ENCODE measurements around the gene GALNTL6.
"Not testable (repeated sequence)": the region's sequence is repeated elsewhere in the genome, so short reads cannot be mapped to it uniquely, and the experiment has no call there.

The GALNTL6 gene

GRCh38 chr4:173037242-173037641 lies 1224.0 kb downstream of the GALNTL6 start:
- H3K27me3 Mint-ChIP-seq (ENCODE audit: low read depth) = peaks cover 12% of the 10 kb centered on the region

GRCh38 chr4:173038192-173038896 lies 1225.1 kb downstream of the GALNTL6 start:
- Mint-ChIP-seq H3K27me3 (ENCODE audit: low read depth) (peaks cover 17% of the 10 kb centered on the region), H3K27ac (no peak overlapping the region)

More at GRCh38 chr4:173037242-173037641, 1224.0 kb downstream of the GALNTL6 start:
- H3K9me3 Mint-ChIP-seq = no peaks in the 10 kb centered on the region
- no peak overlapping the region for H3K27ac Mint-ChIP-seq
- H3K4me3 Mint-ChIP-seq = no peak overlapping the region
- DNase-seq (ENCODE audit: low spot score) = no peak
- H3K4me1 Mint-ChIP-seq (ENCODE audit: low read depth) = no peaks in the 10 kb centered on the region
- no peaks in the 10 kb centered on the region for H3K36me3 Mint-ChIP-seq (ENCODE audit: low read depth)

DNA sequence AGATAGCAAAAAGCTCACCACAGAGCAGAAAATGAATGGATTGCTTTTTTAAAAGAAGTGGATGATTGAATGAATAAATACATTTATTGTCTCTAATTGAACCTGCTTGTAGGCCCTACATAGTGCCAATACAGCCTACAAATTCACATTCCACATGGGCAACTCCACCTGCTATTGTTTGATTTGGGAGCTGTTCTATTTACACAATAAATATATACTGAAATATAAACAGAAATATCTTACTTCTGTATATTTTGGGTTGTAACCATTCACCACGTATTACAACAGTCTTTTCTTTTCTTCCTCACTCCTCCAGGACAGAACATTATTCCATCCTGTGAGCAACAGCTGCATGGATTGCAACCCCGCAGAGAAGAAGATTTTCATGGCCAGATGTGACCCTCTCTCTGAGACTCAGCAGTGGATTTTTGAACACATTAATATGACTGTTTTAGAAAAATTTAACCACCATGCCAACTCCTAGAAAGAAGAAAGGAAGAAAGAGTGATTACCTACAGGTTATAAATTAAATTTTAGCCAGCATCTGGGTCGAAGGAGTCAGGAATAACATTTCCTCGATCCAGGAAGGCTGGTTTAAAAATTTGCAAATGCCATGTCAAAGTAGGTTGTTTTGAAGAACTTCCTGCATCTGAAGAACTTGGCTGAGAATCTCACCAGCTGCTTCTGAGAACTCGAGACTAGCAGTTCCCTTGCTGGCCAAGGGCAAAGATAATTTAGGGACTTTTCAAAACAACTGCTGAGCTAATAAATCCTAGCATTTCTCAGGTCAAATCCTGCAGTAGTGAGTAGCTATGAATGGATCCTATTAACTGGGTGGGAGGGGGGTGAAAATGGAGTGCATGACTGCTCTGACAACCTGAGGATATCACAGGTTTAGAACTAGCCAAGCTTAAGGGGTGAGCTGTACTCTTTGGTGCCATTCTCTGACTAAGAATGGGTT lies 1226.7 kb downstream of the GALNTL6 start:
- no peak overlapping the region for H3K4me3 Mint-ChIP-seq
- DNase-seq (ENCODE audit: low spot score) = no peak
- H3K27me3 Mint-ChIP-seq (ENCODE audit: low read depth) = peaks cover 17% of the 10 kb centered on the region
- H3K9me3 Mint-ChIP-seq = no peaks in the 10 kb centered on the region
- no peaks in the 10 kb centered on the region for H3K36me3 Mint-ChIP-seq (ENCODE audit: low read depth)
- no peaks in the 10 kb centered on the region for H3K4me1 Mint-ChIP-seq (ENCODE audit: low read depth)
- H3K27ac Mint-ChIP-seq = no peak overlapping the region

More at GRCh38 chr4:173038192-173038896, 1225.1 kb downstream of the GALNTL6 start:
- Mint-ChIP-seq H3K4me3 (no peak overlapping the region), H3K4me1 (ENCODE audit: low read depth) (no peaks in the 10 kb centered on the region), H3K9me3 (no peaks in the 10 kb centered on the region), H3K36me3 (ENCODE audit: low read depth) (no peaks in the 10 kb centered on the region)
- no peak for DNase-seq (ENCODE audit: low spot score)

GRCh38 chr4:173041482-173041881 lies 1228.3 kb downstream of the GALNTL6 start:
- Mint-ChIP-seq H3K36me3 (ENCODE audit: low read depth) (no peaks in the 10 kb centered on the region), H3K27ac (no peak overlapping the region), H3K4me3 (no peak overlapping the region), H3K27me3 (ENCODE audit: low read depth) (peaks cover 17% of the 10 kb centered on the region), H3K9me3 (no peaks in the 10 kb centered on the region), H3K4me1 (ENCODE audit: low read depth) (no peaks in the 10 kb centered on the region)
- DNase-seq (ENCODE audit: low spot score) = no peak

DNA sequence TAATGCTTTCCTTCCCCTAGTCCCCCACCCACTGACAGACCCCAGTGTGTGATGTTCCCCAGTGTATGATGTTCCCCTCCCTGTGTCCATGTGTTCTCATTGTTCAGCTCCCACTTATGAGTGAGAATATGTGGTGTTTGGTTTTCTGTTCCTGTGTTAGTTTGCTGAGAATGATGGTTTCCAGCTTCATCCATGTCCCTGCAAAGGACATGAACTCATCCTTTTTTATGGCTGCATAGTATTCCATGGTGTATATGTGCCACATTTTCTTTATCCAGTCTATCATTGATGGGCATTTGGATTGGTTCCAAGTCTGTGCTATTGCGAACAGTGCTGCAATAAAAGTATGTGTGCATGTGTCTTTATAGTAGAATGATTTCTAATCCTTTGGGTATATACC lies 1228.9 kb downstream of the GALNTL6 start:
- not testable (repeated sequence) for H3K4me3 Mint-ChIP-seq; H3K27ac Mint-ChIP-seq; DNase-seq (ENCODE audit: low spot score); H3K36me3 Mint-ChIP-seq (ENCODE audit: low read depth); H3K9me3 Mint-ChIP-seq; H3K4me1 Mint-ChIP-seq (ENCODE audit: low read depth)
- H3K27me3 Mint-ChIP-seq (ENCODE audit: low read depth) = peaks cover 17% of the 10 kb centered on the region

- H3K4me3 Mint-ChIP-seq = no peak overlapping the region
- H3K27ac Mint-ChIP-seq = no peak overlapping the region
- DNase-seq (ENCODE audit: low spot score) = no peak
- peaks cover 13% of the 10 kb centered on the region for H3K27me3 Mint-ChIP-seq (ENCODE audit: low read depth)
- H3K36me3 Mint-ChIP-seq (ENCODE audit: low read depth) = no peaks in the 10 kb centered on the region
- no peaks in the 10 kb centered on the region for H3K4me1 Mint-ChIP-seq (ENCODE audit: low read depth)
- no peaks in the 10 kb centered on the region for H3K9me3 Mint-ChIP-seq
Observed at GRCh38 chr4:173044340-173044739, 1231.1 kb downstream of the GALNTL6 start.

DNA sequence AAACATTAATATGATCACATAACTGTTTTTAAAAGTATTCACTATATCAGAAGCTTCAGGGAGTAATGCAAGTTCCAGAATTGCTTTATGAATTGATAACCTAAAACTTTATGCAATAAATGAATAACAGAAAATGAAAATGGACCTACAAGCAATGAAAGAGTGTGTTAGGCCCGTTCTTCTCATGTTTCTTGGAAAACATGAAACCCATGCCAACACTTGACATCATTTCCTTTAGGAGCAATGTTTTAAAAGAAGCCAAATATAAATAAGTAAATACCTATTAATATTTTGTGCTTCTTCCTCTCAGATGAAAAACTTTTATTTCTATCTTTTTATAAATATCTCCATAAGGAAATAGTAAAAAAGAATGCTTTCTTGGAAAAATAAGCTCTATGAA lies 1232.4 kb downstream of the GALNTL6 start:
- peaks cover 11% of the 10 kb centered on the region for H3K27me3 Mint-ChIP-seq (ENCODE audit: low read depth)
- no peak overlapping the region for H3K27ac Mint-ChIP-seq
- DNase-seq (ENCODE audit: low spot score) = no peak
- no peaks in the 10 kb centered on the region for H3K9me3 Mint-ChIP-seq
- no peaks in the 10 kb centered on the region for H3K36me3 Mint-ChIP-seq (ENCODE audit: low read depth)
- H3K4me3 Mint-ChIP-seq = no peak overlapping the region
- no peaks in the 10 kb centered on the region for H3K4me1 Mint-ChIP-seq (ENCODE audit: low read depth)

DNA sequence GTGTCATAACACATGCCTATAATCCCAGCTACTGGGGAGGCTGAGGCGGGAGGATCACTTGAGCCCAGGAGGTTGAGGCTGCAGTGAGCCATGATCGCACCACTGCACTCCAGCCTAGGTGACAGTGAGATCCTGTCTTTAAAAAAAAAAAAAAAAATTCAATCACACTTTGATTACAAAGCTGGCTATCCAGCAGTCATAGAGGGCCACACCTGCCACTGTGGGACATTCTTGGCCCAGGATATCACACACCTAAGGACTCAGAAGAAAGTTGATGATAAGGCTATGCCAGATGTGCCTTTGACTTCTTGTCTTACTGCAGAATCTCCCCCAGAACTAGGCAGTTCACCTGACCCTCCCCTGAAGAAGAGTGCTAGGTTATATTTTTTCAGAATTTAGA lies 1232.9 kb downstream of the GALNTL6 start:
- Mint-ChIP-seq H3K27ac (no peak overlapping the region), H3K27me3 (ENCODE audit: low read depth) (peaks cover 11% of the 10 kb centered on the region), H3K36me3 (ENCODE audit: low read depth) (no peaks in the 10 kb centered on the region), H3K9me3 (no peaks in the 10 kb centered on the region), H3K4me1 (ENCODE audit: low read depth) (no peaks in the 10 kb centered on the region), H3K4me3 (no peak overlapping the region)
- no peak for DNase-seq (ENCODE audit: low spot score)

- no peaks in the 10 kb centered on the region for H3K9me3 Mint-ChIP-seq
- H3K4me1 Mint-ChIP-seq (ENCODE audit: low read depth) = no peaks in the 10 kb centered on the region
- DNase-seq (ENCODE audit: low spot score) = no peak
- no peak overlapping the region for H3K27ac Mint-ChIP-seq
- no peaks in the 10 kb centered on the region for H3K36me3 Mint-ChIP-seq (ENCODE audit: low read depth)
- no peak overlapping the region for H3K4me3 Mint-ChIP-seq
- peaks cover 8% of the 10 kb centered on the region for H3K27me3 Mint-ChIP-seq (ENCODE audit: low read depth)
Observed at GRCh38 chr4:173046818-173047217, 1233.6 kb downstream of the GALNTL6 start.

DNA sequence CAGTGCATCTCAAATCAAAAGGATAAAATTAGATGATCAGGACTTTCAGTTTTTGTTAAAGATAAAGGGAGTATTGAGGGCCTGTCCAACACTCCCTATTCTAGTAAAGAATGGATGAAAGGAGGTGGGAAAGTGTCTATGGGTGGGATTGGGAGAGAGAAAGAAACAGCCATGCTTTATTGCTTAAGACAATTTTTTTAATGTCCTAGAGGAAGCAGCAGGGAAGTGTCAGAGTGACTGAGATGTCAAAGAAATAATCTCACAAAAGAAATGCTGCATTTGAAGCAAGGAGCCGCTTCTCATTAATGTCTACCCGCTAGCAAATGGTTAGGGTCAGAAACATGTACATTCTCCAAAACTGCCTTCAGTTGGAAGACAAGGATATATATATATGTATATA lies 1238.0 kb downstream of the GALNTL6 start:
- Mint-ChIP-seq H3K4me1 (ENCODE audit: low read depth) (no peaks in the 10 kb centered on the region), H3K27ac (no peak overlapping the region), H3K36me3 (ENCODE audit: low read depth) (no peaks in the 10 kb centered on the region), H3K9me3 (no peaks in the 10 kb centered on the region), H3K4me3 (no peak overlapping the region), H3K27me3 (ENCODE audit: low read depth) (peaks cover 3% of the 10 kb centered on the region)
- DNase-seq (ENCODE audit: low spot score) = no peak

- Mint-ChIP-seq H3K4me3 (no peak overlapping the region), H3K4me1 (ENCODE audit: low read depth) (no peaks in the 10 kb centered on the region), H3K27me3 (ENCODE audit: low read depth) (peaks cover 3% of the 10 kb centered on the region), H3K27ac (no peak overlapping the region), H3K36me3 (ENCODE audit: low read depth) (no peaks in the 10 kb centered on the region), H3K9me3 (no peaks in the 10 kb centered on the region)
- no peak for DNase-seq (ENCODE audit: low spot score)
Observed at GRCh38 chr4:173051716-173052115, 1238.5 kb downstream of the GALNTL6 start.

DNA sequence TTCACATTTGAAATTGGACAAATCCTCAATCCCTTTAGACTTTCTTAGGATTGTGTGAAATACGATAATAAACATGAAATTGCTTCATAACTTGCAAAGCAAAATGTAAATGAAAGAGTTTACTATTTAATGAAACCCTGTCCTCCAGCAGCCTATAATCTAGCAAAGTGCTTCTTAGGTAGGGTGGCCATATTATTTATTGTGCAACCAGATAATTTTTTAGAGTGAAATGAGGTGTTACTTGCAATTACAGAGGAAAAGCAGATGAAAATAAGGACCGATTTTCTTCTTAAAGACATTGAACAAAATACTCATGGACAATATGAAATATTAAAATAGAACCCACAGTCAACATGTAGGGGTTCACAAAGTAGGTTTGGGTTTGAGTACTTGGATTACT lies 1239.2 kb downstream of the GALNTL6 start:
- no peaks in the 10 kb centered on the region for H3K9me3 Mint-ChIP-seq
- H3K27ac Mint-ChIP-seq = no peak overlapping the region
- peaks cover 3% of the 10 kb centered on the region for H3K27me3 Mint-ChIP-seq (ENCODE audit: low read depth)
- no peak overlapping the region for H3K4me3 Mint-ChIP-seq
- no peak for DNase-seq (ENCODE audit: low spot score)
- no peaks in the 10 kb centered on the region for H3K36me3 Mint-ChIP-seq (ENCODE audit: low read depth)
- no peaks in the 10 kb centered on the region for H3K4me1 Mint-ChIP-seq (ENCODE audit: low read depth)

DNA sequence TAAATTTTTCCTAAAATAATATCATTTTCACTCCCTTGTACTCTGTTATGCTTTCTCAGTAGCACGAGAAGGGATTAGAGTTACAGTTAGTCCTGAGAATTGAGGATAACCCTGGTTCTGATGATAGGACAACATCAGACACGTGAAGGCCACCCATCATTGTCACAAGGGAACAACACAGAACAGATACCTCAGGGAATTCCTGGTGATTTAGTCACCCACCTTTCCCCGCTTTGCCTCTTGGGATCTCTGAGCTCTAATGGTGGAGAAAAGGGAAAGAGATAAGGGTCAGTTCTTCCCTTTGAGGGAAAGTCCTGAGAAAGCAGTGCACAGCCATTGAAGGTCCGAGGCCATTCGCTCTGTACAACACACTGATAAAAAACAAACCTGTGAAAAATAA lies 1243.1 kb downstream of the GALNTL6 start:
- Mint-ChIP-seq H3K27ac (no peak overlapping the region), H3K4me3 (no peak overlapping the region), H3K36me3 (ENCODE audit: low read depth) (no peaks in the 10 kb centered on the region), H3K27me3 (ENCODE audit: low read depth) (peaks cover 6% of the 10 kb centered on the region), H3K9me3 (no peaks in the 10 kb centered on the region), H3K4me1 (ENCODE audit: low read depth) (no peaks in the 10 kb centered on the region)
- DNase-seq (ENCODE audit: low spot score) = no peak

DNA sequence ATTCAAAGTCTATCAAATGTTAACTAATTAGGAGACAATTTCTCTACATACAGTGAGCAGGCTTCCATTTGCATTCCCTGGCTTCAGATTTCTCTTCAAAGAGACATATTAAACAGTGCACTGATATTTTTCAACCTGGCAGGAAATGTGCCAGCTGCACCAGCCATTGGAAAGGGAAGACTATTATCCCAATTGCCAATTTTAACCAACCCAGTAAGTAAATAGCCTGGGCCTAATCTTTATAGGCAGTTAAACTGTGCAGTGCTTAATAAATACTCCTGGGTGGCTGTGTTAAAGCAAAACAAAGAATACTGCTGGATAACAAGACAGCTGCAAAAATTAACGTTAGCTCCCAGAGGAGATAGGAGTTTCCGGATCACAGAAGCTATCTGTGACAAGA lies 1243.5 kb downstream of the GALNTL6 start:
- no peak overlapping the region for H3K27ac Mint-ChIP-seq
- H3K4me3 Mint-ChIP-seq = no peak overlapping the region
- no peaks in the 10 kb centered on the region for H3K9me3 Mint-ChIP-seq
- peaks cover 6% of the 10 kb centered on the region for H3K27me3 Mint-ChIP-seq (ENCODE audit: low read depth)
- H3K4me1 Mint-ChIP-seq (ENCODE audit: low read depth) = no peaks in the 10 kb centered on the region
- no peak for DNase-seq (ENCODE audit: low spot score)
- no peaks in the 10 kb centered on the region for H3K36me3 Mint-ChIP-seq (ENCODE audit: low read depth)

Measured in T-helper 2 cell treated with Interferon-gamma antibody and Interleukin-4, amounts not matched to agents 5 μg/mL and 100 μg/mL, for 36 hours (primary cell).